ENCODE data around the gene S1PR4. TPM values are rescaled to one million over a fixed set of nuclear protein-coding genes. Genes with fewer than 3 reads are reported as not detected.
"Not testable (repeated sequence)": the region's sequence is repeated elsewhere in the genome, so short reads cannot be mapped to it uniquely, and the experiment has no call there.

Gene S1PR4
- total and polyA plus RNA-seq, 12 donors: 0.24 to 3.3 (median 0.67) TPM

- intact Hi-C loops (cut with DNase I): no loop called here
- Histone ChIP-seq H3K27ac (no peak overlapping the region), H3K4me1 (no peaks in the 10 kb centered on the region), H3K9me3 (no peaks in the 10 kb centered on the region), H3K27me3 (no peaks in the 10 kb centered on the region), H3K36me3 (peaks cover 0 to 71% (median 4%) of the 10 kb centered on the region in 9 donors), H3K4me3 (no peak overlapping the region)
- 95% methylated on average over 43 of the region's 43 CpGs for WGBS, 2 donors
- TF ChIP-seq, protein P1, sequence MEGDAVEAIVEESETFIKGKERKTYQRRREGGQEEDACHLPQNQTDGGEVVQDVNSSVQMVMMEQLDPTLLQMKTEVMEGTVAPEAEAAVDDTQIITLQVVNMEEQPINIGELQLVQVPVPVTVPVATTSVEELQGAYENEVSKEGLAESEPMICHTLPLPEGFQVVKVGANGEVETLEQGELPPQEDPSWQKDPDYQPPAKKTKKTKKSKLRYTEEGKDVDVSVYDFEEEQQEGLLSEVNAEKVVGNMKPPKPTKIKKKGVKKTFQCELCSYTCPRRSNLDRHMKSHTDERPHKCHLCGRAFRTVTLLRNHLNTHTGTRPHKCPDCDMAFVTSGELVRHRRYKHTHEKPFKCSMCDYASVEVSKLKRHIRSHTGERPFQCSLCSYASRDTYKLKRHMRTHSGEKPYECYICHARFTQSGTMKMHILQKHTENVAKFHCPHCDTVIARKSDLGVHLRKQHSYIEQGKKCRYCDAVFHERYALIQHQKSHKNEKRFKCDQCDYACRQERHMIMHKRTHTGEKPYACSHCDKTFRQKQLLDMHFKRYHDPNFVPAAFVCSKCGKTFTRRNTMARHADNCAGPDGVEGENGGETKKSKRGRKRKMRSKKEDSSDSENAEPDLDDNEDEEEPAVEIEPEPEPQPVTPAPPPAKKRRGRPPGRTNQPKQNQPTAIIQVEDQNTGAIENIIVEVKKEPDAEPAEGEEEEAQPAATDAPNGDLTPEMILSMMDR (IDR thresholded peaks at IDR 0.05): no peak
- ATAC-seq (no peak), DNase-seq (no peak)
Observed at GRCh38 chr19:3198901-3199700, 20.5 kb downstream of the S1PR4 start.

GRCh38 chr19:3201072-3201700 lies 22.6 kb downstream of the S1PR4 start:
- Histone ChIP-seq H3K27me3 (no peaks in the 10 kb centered on the region), H3K36me3 (peaks cover 0 to 79% (median 10%) of the 10 kb centered on the region in 9 donors), H3K4me3 (no peak overlapping the region), H3K27ac (no peak overlapping the region), H3K4me1 (no peaks in the 10 kb centered on the region), H3K9me3 (no peaks in the 10 kb centered on the region)
- no peak for ATAC-seq
- TF ChIP-seq, protein P1 (IDR thresholded peaks at IDR 0.05): no peak
- 97 to 98% methylated on average over 34 to 39 of the region's 39 CpGs for WGBS, 2 donors
- no peak for DNase-seq
- intact Hi-C loops (cut with DNase I): no loop called here

DNA sequence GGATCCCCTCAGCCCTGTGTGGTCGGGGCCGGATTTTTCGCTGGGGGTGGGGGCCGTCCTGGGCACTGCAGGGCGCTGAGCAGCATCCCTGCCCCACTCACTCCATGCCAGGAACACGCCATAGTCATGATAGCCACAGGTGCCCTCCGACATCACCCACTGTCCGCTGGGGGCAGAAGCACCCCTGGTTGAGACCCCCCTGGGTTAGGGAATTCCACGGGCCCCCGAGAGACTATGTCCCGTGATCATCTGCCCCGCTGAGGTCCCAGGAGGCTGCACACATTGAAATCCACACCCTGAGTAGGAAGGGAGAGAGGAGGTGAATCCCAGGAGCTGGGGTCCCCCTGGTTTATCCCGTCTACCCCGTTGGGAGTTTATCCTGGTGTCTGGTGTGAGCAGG lies 23.3 kb downstream of the S1PR4 start:
- ATAC-seq: no peak
- TF ChIP-seq, protein P1 (IDR thresholded peaks at IDR 0.05): no peak
- DNase-seq: no peak
- H3K4me3 ChIP-seq: no peak overlapping the region
- H3K4me1 ChIP-seq: no peaks in the 10 kb centered on the region
- peaks cover 0 to 79% (median 13%) of the 10 kb centered on the region in 9 donors for H3K36me3 ChIP-seq
- no peaks in the 10 kb centered on the region for H3K9me3 ChIP-seq
- intact Hi-C loops (cut with DNase I): no loop called here
- H3K27me3 ChIP-seq: no peaks in the 10 kb centered on the region
- WGBS, 2 donors: 94 to 95% methylated on average over 14 of the region's 14 CpGs
- H3K27ac ChIP-seq: no peak overlapping the region

- TF ChIP-seq, protein P1 (IDR thresholded peaks at IDR 0.05): no peak
- no peaks in the 10 kb centered on the region for H3K4me1 ChIP-seq
- WGBS, 2 donors: 90 to 93% methylated on average over 12 of the region's 12 CpGs
- ATAC-seq (no peak), DNase-seq (no peak)
- no peaks in the 10 kb centered on the region for H3K27me3 ChIP-seq
- intact Hi-C loops (cut with DNase I): no loop called here
- H3K9me3 ChIP-seq: no peaks in the 10 kb centered on the region
- no peak overlapping the region for H3K27ac ChIP-seq
- H3K36me3 ChIP-seq: peaks cover 0 to 79% (median 17%) of the 10 kb centered on the region in 9 donors
- H3K4me3 ChIP-seq: no peak overlapping the region
Observed at GRCh38 chr19:3202346-3202745, 23.8 kb downstream of the S1PR4 start.

GRCh38 chr19:3202895-3203294 lies 24.3 kb downstream of the S1PR4 start:
- not testable (repeated sequence) for H3K9me3 ChIP-seq, ATAC-seq
- H3K36me3 ChIP-seq: peaks cover 0 to 84% (median 23%) of the 10 kb centered on the region in 9 donors

More at GRCh38 chr19:3202895-3203294, 24.3 kb downstream of the S1PR4 start:
- intact Hi-C loops (cut with DNase I); H3K4me1 ChIP-seq; H3K27me3 ChIP-seq; H3K27ac ChIP-seq; DNase-seq; H3K4me3 ChIP-seq: not testable (repeated sequence)
- 90 to 97% methylated on average over 7 of the region's 7 CpGs for WGBS, 2 donors

All from heart right ventricle (tissue), 16 donors.